Omental fat pad (tissue), 4 donors: ENCODE measurements around the gene SELPLG. TPM values are rescaled to one million over a fixed set of nuclear protein-coding genes. Genes with fewer than 3 reads are reported as not detected.

Source experiments
- ATAC-seq: fragments of 150-250 bp; one replicate; pipeline ENCODE4 v1.9.1; 2016; ENCODE audit warnings: mild to moderate bottlenecking, moderate library complexity; ENCODE audit not compliant: low FRiP score
- DNase-seq: peaks from one replicate; pipeline ENCODE4 v3.0.0-alpha.2; 2019; ENCODE audit warnings: low spot score
- total RNA-seq, 4 donors: library from RNA; depleted of rRNA; stranded (reverse); fragments of >200 nt; gene quantifications; one replicate each; pipeline ENCODE4 v1.1.0, GENCODE V29; 2016
- TF ChIP-seq, protein P1 (sequence below), 3 donors: fragments of 450-650 bp; IDR thresholded peaks; one replicate each; pipeline ENCODE4 v1.5.1; 2016 to 2017; ENCODE audit warnings: antibody characterized with exemption in 3 of 3, mild to moderate bottlenecking in 3 of 3, moderate library complexity in 2 of 3

SELPLG gene
- total RNA-seq, 4 donors from 2014 or later, result 12.4 to 45.6 (median 18.3) TPM

DNA sequence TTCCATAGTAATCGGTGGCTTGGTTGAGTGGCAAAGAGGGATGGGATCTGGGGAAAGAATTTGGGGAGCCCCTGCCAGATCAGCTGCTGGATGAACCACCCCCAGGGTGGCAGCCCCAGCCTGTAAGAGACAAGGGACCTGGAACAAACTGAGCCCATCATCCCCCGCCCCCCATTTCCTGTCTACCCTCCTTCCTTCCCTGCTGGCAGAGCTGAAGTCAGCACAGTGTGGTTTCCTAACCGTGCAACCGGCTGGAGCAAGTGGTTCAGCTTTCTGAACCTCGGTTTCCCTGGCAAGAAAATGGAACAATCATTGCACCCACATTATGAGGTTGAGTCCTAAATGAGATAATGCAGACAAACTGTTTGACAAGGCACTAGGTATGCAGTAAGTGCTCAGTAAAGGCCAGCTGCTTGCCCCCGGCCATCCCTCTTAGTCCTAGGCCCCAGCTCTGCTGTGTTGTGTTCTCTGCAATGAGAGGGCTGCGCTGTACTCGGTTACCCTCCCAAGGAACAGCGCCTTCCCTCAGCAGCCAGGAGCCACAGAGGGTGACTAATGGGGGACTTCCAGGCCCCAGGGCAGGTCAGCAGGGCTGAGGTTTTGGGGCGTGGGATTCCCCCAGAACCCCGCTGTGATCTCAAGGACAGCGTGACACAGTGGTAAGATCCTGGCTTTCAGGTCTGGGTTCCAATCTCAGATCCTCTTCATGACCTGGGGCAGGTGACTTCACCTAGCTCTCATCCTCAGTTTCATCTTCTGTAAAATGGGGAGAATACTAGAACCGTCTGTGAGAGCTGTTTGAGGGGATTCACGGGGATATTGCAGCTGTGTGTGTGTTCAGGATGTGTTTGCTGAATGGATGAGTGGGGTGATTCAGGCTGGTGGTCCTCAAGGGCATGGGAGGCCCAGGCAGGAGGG lies 16.5 kb downstream of the SELPLG start:
- TF ChIP-seq, protein P1, sequence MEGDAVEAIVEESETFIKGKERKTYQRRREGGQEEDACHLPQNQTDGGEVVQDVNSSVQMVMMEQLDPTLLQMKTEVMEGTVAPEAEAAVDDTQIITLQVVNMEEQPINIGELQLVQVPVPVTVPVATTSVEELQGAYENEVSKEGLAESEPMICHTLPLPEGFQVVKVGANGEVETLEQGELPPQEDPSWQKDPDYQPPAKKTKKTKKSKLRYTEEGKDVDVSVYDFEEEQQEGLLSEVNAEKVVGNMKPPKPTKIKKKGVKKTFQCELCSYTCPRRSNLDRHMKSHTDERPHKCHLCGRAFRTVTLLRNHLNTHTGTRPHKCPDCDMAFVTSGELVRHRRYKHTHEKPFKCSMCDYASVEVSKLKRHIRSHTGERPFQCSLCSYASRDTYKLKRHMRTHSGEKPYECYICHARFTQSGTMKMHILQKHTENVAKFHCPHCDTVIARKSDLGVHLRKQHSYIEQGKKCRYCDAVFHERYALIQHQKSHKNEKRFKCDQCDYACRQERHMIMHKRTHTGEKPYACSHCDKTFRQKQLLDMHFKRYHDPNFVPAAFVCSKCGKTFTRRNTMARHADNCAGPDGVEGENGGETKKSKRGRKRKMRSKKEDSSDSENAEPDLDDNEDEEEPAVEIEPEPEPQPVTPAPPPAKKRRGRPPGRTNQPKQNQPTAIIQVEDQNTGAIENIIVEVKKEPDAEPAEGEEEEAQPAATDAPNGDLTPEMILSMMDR (IDR thresholded peaks at IDR 0.05), result no peak
- no peak for DNase-seq
- no peak for ATAC-seq

DNA sequence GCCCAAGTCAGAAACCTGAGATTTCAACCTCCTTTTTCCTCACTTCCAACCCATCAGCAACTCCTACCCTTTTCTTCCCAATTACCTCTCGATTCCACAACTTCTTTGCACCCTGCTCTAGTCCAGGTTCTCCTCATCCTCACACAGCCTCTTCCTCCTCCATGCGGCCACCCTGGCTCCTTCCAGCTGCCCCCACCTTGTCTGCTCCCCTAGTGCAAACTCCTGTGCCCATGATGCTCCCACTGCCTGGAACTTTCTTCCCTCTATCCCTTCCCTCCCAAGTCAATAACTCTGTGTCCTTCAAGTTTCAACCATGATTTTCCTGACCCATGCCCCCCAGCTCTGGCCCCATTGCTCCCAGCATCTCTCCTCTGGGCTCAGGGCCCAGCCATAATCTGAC lies 17.3 kb downstream of the SELPLG start:
- DNase-seq (no peak), ATAC-seq (no peak)
- TF ChIP-seq, protein P1 (IDR thresholded peaks at IDR 0.05), result no peak

DNA sequence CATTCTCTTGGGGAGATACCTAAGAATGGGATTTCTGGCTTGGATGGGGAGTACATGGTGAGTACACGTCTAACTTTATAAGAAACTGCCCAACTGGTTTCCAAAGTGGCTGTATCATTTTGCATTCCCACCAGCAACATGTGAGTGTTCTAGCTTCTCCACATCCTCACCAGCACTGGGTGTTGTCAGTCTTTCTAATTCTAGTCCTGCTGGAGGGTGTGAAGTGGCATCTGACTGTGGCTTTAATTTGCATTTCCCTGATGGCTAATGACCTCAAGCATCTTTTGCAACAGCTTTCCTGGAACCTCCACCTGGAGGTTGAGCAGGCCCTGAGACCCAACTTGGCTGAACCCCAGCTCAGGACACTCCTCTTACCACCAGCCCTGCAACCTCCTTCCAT lies 17.8 kb downstream of the SELPLG start:
- DNase-seq, result no peak
- no peak for ATAC-seq
- TF ChIP-seq, protein P1 (IDR thresholded peaks at IDR 0.05), result no peak

DNA sequence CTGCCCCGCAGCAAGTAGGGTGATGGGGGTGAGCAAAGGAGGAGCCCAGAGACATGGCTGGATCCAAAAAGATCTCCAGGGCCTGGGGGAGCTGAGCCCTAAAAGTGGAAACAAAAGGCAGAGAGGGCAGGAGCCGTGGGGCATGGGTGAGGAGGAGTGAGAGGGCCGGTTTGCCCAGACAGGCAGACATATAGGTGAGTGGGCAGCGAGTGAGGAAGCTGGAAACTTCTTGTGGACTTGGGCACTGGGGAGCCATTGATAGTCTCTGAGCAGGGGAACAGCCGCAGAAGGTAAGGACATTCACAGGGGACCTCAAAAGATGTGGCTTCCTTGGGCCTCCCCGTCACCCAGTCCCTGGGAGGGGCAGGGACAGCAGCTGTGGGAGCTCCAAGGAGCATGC lies 19.1 kb downstream of the SELPLG start:
- ATAC-seq, result no peak
- TF ChIP-seq, protein P1 (IDR thresholded peaks at IDR 0.05), result no peak
- no peak for DNase-seq

DNA sequence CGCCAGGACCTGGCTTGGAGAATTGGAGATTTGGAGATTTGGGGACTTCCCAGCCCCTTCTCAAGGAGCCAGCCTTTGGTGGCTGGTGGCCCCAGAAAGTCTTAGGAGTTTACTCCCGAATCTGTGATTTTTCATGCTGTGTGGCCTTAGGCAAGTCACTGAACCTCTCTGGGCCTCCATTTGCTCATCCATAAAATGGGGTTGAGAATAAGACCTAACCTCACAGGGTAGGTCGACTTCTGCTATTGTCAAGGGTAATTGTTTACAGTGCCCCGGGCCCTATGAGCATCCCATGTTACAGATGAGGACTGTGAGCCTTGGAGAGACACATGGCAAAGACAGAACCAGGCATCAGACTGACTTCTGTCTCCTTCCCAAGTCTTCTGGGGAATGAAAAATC lies 19.7 kb downstream of the SELPLG start:
- TF ChIP-seq, protein P1 (IDR thresholded peaks at IDR 0.05), result no peak
- ATAC-seq, result no peak
- no peak for DNase-seq

DNA sequence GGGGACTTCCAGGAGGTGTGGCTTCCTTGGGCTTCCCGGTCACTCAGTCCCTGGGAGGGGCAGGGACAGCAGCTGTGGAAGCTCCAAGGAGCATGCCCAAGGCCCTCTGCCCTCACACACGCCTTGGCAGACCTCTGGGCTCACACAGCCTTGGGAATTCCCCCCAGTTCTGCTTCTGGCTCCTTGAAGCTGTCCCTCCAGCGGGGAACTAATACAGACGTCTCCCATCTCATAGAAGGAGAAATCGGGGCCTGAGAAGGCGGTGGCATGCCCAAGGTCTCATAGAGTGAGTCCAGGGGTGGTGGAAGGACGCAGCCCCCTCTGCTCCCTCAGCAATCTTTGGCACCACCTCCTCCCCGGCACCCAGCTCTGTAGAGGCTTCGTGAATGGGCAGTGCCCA lies 20.1 kb downstream of the SELPLG start:
- no peak for DNase-seq
- TF ChIP-seq, protein P1 (IDR thresholded peaks at IDR 0.05), result no peak
- ATAC-seq, result no peak

DNA sequence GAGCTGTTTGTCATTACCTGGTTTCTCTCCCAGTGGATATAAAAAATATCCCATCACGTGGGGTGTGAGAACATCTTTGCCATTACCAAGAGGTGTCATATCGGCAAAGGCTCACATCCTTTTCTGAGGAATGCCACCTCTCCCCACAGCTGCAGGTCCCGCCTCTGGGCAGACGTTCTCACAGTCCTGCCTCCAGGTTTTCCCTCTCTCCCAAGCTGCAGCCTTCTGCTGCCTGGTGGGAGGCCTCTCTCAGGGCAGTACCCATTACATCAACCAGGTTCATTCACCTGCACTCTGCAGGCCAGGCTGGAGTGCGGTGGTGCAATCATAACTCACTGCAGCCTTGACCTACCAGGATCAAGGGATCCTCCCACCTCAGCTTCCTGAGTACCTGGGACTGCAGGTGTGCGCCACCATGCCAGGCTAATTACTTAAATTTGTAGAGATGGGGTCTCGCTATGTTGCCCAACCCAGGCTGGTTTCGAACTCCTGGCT lies 20.9 kb downstream of the SELPLG start:
- TF ChIP-seq, protein P1 (IDR thresholded peaks at IDR 0.05), result no peak
- DNase-seq (no peak), ATAC-seq (no peak)
